Body of pancreas (tissue), 4 donors: Measurements from ENCODE around the gene CLN5.

Experiments
- POLR2A ChIP-seq, 3 donors: fragments of 450-650 bp; IDR thresholded peaks; one replicate each; pipeline ENCODE4 v1.6.1; 2016; ENCODE audit warnings: antibody characterized with exemption in 3 of 3, mild to moderate bottlenecking in 2 of 3
- TF ChIP-seq, protein P1 (sequence below), 7 experiments: fragments of 450-650 bp in 4 of 7; fragments of 200-600 bp in 3 of 7; sonication (generic) in 3 of 7; IDR thresholded peaks; one replicate each; pipeline ENCODE4 v1.5.1; 2016 to 2019; ENCODE audit warnings: antibody characterized with exemption in 7 of 7

DNA sequence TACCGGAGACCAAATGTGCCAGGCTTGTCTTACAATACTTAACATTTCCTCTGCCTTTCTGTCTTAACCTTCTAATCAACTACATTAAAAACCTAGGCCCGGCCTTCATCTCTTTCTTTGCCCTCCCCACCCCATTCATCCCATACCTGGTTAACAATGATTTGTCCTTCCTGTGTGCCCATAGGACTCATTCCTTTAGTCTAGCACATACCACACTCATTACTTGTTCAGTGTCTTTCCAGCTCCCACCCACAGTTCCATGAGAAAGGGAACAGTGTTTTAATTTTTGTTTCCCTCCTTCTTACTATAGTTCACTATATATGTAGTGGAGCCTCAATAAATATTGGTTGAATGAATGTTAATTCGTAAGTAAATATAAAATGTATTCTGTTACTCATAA is 2.4 kb downstream of the CLN5 start:
- TF ChIP-seq, protein P1, sequence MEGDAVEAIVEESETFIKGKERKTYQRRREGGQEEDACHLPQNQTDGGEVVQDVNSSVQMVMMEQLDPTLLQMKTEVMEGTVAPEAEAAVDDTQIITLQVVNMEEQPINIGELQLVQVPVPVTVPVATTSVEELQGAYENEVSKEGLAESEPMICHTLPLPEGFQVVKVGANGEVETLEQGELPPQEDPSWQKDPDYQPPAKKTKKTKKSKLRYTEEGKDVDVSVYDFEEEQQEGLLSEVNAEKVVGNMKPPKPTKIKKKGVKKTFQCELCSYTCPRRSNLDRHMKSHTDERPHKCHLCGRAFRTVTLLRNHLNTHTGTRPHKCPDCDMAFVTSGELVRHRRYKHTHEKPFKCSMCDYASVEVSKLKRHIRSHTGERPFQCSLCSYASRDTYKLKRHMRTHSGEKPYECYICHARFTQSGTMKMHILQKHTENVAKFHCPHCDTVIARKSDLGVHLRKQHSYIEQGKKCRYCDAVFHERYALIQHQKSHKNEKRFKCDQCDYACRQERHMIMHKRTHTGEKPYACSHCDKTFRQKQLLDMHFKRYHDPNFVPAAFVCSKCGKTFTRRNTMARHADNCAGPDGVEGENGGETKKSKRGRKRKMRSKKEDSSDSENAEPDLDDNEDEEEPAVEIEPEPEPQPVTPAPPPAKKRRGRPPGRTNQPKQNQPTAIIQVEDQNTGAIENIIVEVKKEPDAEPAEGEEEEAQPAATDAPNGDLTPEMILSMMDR (IDR thresholded peaks at IDR 0.05): no peak
- no peak for TF ChIP-seq POLR2A (IDR thresholded peaks at IDR 0.05)
